Measurements from ENCODE around the gene CYP3A5.

Gene CYP3A5

DNA sequence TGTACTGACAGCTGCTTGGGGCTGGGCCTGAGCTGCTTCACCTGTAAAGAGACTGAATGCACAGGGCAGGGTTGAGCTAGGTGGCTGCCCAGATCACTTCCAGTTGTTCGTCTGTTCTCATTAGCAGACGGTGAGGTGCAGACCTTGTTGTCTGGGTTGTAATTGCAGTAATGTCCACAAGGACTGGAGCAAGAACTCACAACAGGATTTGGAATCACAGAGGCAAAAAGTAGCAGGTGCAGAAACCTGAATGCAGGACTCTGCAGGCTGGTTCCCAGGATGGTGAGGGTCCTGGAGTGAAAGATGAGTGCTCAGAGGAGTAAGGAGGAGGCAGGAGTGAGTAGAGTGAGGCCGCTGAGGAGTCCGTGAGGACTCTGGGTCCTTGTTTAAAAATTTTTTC, 53.8 kb downstream of the CYP3A5 start:
- TF ChIP-seq, protein P1, sequence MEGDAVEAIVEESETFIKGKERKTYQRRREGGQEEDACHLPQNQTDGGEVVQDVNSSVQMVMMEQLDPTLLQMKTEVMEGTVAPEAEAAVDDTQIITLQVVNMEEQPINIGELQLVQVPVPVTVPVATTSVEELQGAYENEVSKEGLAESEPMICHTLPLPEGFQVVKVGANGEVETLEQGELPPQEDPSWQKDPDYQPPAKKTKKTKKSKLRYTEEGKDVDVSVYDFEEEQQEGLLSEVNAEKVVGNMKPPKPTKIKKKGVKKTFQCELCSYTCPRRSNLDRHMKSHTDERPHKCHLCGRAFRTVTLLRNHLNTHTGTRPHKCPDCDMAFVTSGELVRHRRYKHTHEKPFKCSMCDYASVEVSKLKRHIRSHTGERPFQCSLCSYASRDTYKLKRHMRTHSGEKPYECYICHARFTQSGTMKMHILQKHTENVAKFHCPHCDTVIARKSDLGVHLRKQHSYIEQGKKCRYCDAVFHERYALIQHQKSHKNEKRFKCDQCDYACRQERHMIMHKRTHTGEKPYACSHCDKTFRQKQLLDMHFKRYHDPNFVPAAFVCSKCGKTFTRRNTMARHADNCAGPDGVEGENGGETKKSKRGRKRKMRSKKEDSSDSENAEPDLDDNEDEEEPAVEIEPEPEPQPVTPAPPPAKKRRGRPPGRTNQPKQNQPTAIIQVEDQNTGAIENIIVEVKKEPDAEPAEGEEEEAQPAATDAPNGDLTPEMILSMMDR (IDR thresholded peaks at IDR 0.05; ENCODE audit: insufficient read depth, low read depth, low read length, missing control alignments), result no peak
- no peak overlapping the region for H3K4me3 ChIP-seq (ENCODE audit: low read depth, low read length)
- DNase-seq (ENCODE audit: low read depth), result no peak

DNA sequence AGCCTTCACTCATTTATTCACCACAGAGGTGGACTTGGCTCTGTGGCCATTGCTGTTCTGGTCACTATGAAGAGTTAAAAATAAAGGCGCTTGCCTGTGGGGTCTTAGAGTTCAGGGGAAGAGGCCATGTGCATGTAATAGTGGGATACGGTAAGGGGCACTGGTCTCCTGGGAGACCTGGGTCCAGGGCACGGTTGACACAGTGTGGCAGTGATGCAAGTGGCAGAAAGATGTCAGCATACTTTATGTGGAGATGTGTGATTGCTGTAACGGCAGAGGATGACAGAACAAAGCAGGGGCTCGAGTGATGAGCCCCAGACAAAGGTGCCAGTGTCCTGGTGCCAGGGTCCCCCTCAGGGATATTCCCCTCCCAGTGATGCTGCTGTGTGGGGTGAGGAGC, 54.5 kb downstream of the CYP3A5 start:
- H3K4me3 ChIP-seq (ENCODE audit: low read depth, low read length), result no peak overlapping the region
- TF ChIP-seq, protein P1 (IDR thresholded peaks at IDR 0.05; ENCODE audit: insufficient read depth, low read depth, low read length, missing control alignments), result no peak
- DNase-seq (ENCODE audit: low read depth), result no peak

DNA sequence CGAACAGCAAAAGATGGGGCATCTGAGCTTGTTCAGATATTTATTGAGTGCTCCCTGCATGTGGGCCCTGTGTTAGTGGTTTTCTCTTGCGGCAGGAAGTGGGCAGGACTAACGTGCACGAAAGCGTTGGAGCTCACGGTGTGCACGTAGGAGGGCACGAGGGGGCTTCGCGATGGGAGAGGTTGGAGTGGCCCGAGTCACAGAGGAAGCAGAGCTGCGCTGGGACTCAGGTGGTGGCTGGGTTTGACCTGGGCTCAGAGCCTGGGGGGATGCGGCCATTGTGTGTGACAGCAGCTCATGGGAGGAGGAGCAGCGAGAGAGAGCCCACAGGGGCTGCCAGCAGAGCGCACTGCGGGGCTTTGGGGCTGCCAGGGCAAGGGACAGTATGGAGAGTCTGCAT, 55.3 kb downstream of the CYP3A5 start:
- no peak overlapping the region for H3K4me3 ChIP-seq (ENCODE audit: low read depth, low read length)
- TF ChIP-seq, protein P1 (IDR thresholded peaks at IDR 0.05; ENCODE audit: insufficient read depth, low read depth, low read length, missing control alignments), result no peak
- no peak for DNase-seq (ENCODE audit: low read depth)

DNA sequence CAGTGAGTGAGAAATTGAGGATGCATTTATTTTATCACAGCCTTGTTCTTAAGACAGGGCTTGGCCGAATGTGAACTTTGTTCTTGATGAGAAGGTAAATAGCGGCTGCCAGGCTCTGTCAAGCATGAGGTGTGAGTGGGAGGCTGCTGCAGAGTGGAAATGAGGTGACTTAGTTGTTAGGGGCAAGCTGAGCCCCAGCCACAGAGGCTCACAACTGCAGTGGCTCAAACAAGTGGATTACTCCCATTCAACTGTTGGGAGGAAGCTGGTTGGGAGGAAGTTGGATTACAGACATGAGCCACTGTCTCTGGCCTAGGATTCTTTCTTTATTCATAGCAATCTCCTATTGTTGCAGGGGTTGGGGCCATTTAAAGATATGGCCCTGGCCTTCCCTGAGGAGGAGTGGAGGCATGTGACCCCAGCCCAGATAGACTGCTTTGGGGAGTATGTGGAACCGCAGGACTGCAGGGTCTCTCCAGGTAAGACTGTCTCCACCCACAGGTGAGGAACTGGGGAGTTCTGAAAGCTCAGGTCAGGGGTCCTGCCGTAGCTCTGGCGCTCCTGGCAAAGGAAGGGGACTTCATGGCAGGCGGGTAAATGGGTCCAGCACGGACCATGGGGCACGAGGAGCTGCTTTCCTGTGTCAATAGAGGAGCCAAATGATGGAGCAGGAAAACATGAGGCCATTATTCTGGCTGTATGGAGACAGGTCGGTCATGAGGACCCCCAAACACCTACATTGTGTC, 55.9 kb downstream of the CYP3A5 start:
- DNase-seq (ENCODE audit: low read depth), result no peak
- no peak overlapping the region for H3K4me3 ChIP-seq (ENCODE audit: low read depth, low read length)
- TF ChIP-seq, protein P1 (IDR thresholded peaks at IDR 0.05; ENCODE audit: insufficient read depth, low read depth, low read length, missing control alignments), result no peak

DNA sequence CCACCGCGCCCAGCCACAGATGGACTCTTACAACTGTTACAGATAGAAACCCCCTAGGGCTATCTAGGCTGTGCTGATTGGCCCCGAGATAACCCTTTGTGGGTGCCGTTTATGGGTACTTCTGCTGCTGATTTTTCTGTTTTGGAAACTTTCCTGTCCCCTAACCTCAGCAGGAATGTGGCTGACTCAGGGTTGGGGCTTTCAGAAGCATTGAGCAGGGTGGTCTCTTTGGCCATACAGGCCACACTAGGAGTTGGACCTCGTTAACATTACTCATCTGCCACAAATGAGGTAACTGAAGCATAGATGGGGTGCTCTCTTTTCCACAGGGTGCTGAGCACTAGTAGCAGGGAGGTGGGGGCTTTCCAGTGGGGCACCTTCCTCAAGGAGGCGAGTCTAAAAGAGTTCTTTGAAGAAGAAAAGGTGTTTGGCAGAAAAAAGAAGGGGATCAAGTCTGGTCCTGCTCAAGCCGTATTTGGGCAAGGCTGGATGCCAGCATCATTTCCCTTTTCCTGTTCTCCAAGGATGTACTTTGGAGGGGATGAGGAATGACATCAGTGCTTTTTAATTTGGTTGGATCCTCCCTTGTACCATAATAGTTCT, 56.6 kb downstream of the CYP3A5 start:
- no peak for DNase-seq (ENCODE audit: low read depth)
- TF ChIP-seq, protein P1 (IDR thresholded peaks at IDR 0.05; ENCODE audit: insufficient read depth, low read depth, low read length, missing control alignments), result no peak
- no peak overlapping the region for H3K4me3 ChIP-seq (ENCODE audit: low read depth, low read length)

DNA sequence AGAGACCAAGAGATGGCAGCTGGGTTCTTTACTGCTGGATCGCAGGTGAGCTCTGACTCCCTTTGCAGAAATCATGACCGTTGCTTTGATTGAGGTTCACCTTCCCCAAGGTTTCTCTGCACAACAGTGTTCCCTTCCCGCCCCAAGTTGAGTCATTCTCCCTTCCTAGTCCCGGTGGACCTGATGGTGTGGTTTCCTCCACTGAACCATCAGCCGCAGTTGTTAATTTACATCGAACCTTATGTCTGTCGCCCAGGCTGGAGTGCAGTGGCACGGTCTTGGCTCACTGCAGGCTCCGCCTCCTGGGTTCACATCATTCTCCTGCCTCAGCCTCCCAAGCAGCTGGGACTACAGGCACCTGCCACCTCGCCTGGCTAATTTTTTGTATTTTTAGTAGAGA, 57.2 kb downstream of the CYP3A5 start:
- H3K4me3 ChIP-seq (ENCODE audit: low read depth, low read length), result no peak overlapping the region
- TF ChIP-seq, protein P1 (IDR thresholded peaks at IDR 0.05; ENCODE audit: insufficient read depth, low read depth, low read length, missing control alignments), result no peak
- no peak for DNase-seq (ENCODE audit: low read depth)
